ENCODE results near the gene DAD1.

- TF ChIP-seq CTCF (IDR thresholded peaks at IDR 0.05) (no peak), EZH2 (IDR thresholded peaks at IDR 0.05) (no peak)
Observed at GRCh38 chr14:22634233-22634900, 45.3 kb upstream of the DAD1 start.

Measured in neural progenitor cell (in vitro differentiated cells).